Measurements from ENCODE around the gene RPS6KB2. TPM values are rescaled to one million over a fixed set of nuclear protein-coding genes. Genes with fewer than 3 reads are reported as not detected.

The RPS6KB2 gene
- total RNA-seq, 1 experiment from 2014 or later = 116 TPM

DNA sequence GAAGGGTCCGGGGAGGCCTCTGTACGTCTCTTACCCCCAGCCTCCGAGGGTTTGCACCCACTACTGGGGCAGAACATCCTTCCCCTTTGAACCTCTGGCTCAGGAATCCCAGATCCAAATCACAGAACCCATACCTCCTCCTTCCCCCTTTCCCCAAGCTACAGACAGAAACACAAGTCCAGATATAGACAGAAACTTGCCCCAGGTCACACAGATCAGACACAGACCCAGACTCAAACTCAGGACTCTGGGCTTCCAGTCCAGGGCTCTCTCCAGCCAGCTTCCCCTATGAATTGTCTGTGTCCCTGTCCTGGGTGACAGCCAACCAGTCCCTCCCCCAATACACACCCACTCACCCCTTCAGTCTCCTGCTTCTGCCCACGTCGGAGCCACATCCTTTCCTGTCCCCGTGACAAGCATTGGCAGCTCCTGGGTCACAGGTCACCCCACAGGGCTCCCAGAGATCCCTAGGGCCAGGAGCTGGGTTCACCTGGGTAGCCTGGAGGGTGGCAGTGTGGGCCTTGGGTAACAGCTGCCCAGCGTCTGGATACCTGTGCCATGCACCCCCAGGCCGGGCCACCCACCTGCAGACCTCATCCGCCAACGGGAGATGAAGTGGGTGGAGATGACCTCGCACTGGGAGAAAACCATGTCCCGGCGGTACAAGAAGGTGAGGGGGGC, 23.6 kb upstream of the RPS6KB2 start:
- Histone ChIP-seq H3K36me3 (ENCODE audit: control insufficient read depth, insufficient read depth, low read length) (0 out of 2 replicates have a peak, but pooled peaks cover 2% of the 10 kb centered on the region), H3K9me3 (no peaks in the 10 kb centered on the region), H3K27me3 (replicated peaks; ENCODE audit: control insufficient read depth, insufficient read depth, low read length) (no peaks in the 10 kb centered on the region), H3K4me3 (ENCODE audit: low read depth, low read length) (no peak overlapping the region), H3K4me1 (peaks cover 14% of the 10 kb centered on the region)
- no TSS peak for BruUV-seq (replicated peaks)
- H3K27ac Mint-ChIP-seq (ENCODE audit: unreplicated experiment) = peak overlapping the region; percentile 47
- ChIA-PET CTCF (interaction anchor here (0.5 kb wide), 1 partner anchor 81 kb away, joined by 4 read pairs; no protein-coding TSS in a partner anchor), POLR2A (no interaction called here)
- H3K27me3 Mint-ChIP-seq (ENCODE audit: insufficient read depth, unreplicated experiment) = no peaks in the 10 kb centered on the region
- intact Hi-C loops (cut with micrococcal nuclease; ENCODE audit: unreplicated experiment) = loop anchor here (5.0 kb wide), 2 partner anchors 78 to 103 kb away; partner anchors contain the start of genes AIP, CDK2AP2 and PITPNM1
- peaks cover 20% of the 10 kb centered on the region for H3K36me3 Mint-ChIP-seq (ENCODE audit: insufficient read depth, unreplicated experiment)
- TF ChIP-seq, protein P1, sequence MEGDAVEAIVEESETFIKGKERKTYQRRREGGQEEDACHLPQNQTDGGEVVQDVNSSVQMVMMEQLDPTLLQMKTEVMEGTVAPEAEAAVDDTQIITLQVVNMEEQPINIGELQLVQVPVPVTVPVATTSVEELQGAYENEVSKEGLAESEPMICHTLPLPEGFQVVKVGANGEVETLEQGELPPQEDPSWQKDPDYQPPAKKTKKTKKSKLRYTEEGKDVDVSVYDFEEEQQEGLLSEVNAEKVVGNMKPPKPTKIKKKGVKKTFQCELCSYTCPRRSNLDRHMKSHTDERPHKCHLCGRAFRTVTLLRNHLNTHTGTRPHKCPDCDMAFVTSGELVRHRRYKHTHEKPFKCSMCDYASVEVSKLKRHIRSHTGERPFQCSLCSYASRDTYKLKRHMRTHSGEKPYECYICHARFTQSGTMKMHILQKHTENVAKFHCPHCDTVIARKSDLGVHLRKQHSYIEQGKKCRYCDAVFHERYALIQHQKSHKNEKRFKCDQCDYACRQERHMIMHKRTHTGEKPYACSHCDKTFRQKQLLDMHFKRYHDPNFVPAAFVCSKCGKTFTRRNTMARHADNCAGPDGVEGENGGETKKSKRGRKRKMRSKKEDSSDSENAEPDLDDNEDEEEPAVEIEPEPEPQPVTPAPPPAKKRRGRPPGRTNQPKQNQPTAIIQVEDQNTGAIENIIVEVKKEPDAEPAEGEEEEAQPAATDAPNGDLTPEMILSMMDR (IDR thresholded peaks at IDR 0.05; ENCODE audit: insufficient read depth in 1 of 2, low read depth in 1 of 2, low read length in 1 of 2, severe bottlenecking in 1 of 2, unreplicated experiment in 1 of 2) = no peak
- no peaks in the 10 kb centered on the region for H3K9me3 Mint-ChIP-seq (ENCODE audit: unreplicated experiment)
- no peak overlapping the region for H3K4me3 Mint-ChIP-seq (ENCODE audit: unreplicated experiment)
- DNase-seq = no peak
- H3K4me1 Mint-ChIP-seq (ENCODE audit: low read depth, unreplicated experiment) = no peaks in the 10 kb centered on the region

DNA sequence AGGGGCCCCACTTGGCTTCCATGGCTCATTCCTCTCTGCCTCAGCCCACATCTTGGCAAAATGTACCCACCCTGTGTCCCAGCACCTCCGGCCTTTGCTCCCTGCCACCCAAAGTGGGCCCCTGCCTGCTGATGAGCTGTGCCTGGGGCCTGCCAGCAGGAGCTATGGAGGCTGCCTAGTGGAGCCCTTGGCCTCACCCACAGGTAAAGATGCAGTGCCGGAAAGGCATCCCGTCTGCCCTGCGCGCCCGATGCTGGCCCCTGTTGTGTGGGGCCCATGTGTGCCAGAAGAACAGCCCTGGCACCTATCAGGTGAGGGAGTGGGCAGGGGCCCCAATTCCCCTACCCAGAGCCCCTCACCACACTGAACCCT, 23.1 kb upstream of the RPS6KB2 start:
- CTCF ChIA-PET = interaction anchor here (0.5 kb wide), 1 partner anchor 80 kb away, joined by 4 read pairs; no protein-coding TSS in a partner anchor
- BruUV-seq (replicated peaks) = no TSS peak
- POLR2A ChIA-PET = no interaction called here

DNA sequence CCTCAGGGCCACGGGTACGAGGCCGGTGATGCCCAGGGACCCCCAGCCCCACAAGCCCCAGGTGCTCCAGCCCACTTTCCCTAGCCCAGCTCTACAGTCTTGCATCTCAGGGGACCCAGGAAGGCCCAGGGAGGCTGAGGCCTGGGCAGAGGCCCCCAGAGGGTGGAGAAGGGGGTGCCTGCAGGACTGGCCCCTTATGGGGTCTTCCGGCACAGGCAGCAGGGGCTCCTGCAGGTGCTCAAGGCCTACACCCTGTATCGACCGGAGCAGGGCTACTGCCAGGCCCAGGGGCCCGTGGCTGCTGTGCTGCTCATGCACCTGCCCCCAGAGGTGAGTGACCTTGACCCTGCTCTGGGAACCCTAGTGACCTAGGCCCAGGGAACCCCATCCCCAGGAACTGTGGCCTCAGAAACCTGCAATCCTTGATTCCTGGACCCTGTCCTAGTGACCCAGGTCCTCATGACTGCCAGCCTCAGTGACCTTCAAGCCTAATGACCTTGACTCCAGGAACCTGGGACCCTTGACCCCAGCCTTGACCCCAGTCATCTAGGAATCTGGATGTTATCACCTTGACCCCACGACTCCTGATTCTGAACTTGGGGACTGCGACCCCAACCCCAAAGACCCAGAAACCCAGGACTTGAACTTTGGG, 22.5 kb upstream of the RPS6KB2 start:
- TF ChIP-seq, protein P1 (IDR thresholded peaks at IDR 0.05; ENCODE audit: insufficient read depth in 1 of 2, low read depth in 1 of 2, low read length in 1 of 2, severe bottlenecking in 1 of 2, unreplicated experiment in 1 of 2) = no peak
- no peak for DNase-seq
- H3K4me3 Mint-ChIP-seq (ENCODE audit: unreplicated experiment) = no peak overlapping the region
- BruUV-seq (replicated peaks) = no TSS peak
- no peak overlapping the region for H3K4me3 ChIP-seq (ENCODE audit: low read depth, low read length)
- intact Hi-C loops (cut with micrococcal nuclease; ENCODE audit: unreplicated experiment) = no loop called here
- CTCF ChIA-PET = no interaction called here
- peaks cover 1% of the 10 kb centered on the region for H3K4me1 Mint-ChIP-seq (ENCODE audit: low read depth, unreplicated experiment)
- peaks cover 14% of the 10 kb centered on the region for H3K36me3 Mint-ChIP-seq (ENCODE audit: insufficient read depth, unreplicated experiment)
- no peaks in the 10 kb centered on the region for H3K9me3 ChIP-seq
- no peaks in the 10 kb centered on the region for H3K9me3 Mint-ChIP-seq (ENCODE audit: unreplicated experiment)
- no peaks in the 10 kb centered on the region for H3K27me3 ChIP-seq (replicated peaks; ENCODE audit: control insufficient read depth, insufficient read depth, low read length)
- no peak overlapping the region for H3K27ac Mint-ChIP-seq (ENCODE audit: unreplicated experiment)
- H3K36me3 ChIP-seq (ENCODE audit: control insufficient read depth, insufficient read depth, low read length) = no peaks in the 10 kb centered on the region
- H3K4me1 ChIP-seq = peaks cover 5% of the 10 kb centered on the region
- no peaks in the 10 kb centered on the region for H3K27me3 Mint-ChIP-seq (ENCODE audit: insufficient read depth, unreplicated experiment)
- POLR2A ChIA-PET = no interaction called here

More for the DNA sequence above, 23.1 kb upstream of the RPS6KB2 start:
- no peak overlapping the region for H3K4me3 Mint-ChIP-seq (ENCODE audit: unreplicated experiment)
- TF ChIP-seq, protein P1 (IDR thresholded peaks at IDR 0.05; ENCODE audit: insufficient read depth in 1 of 2, low read depth in 1 of 2, low read length in 1 of 2, severe bottlenecking in 1 of 2, unreplicated experiment in 1 of 2) = no peak
- Histone ChIP-seq H3K27me3 (replicated peaks; ENCODE audit: control insufficient read depth, insufficient read depth, low read length) (no peaks in the 10 kb centered on the region), H3K36me3 (ENCODE audit: control insufficient read depth, insufficient read depth, low read length) (no peaks in the 10 kb centered on the region), H3K9me3 (no peaks in the 10 kb centered on the region), H3K4me1 (peaks cover 11% of the 10 kb centered on the region), H3K4me3 (ENCODE audit: low read depth, low read length) (no peak overlapping the region)
- no peak for DNase-seq
- no peaks in the 10 kb centered on the region for H3K27me3 Mint-ChIP-seq (ENCODE audit: insufficient read depth, unreplicated experiment)
- peaks cover 20% of the 10 kb centered on the region for H3K36me3 Mint-ChIP-seq (ENCODE audit: insufficient read depth, unreplicated experiment)
- no peak overlapping the region for H3K27ac Mint-ChIP-seq (ENCODE audit: unreplicated experiment)
- intact Hi-C loops (cut with micrococcal nuclease; ENCODE audit: unreplicated experiment) = no loop called here
- H3K4me1 Mint-ChIP-seq (ENCODE audit: low read depth, unreplicated experiment) = no peaks in the 10 kb centered on the region
- H3K9me3 Mint-ChIP-seq (ENCODE audit: unreplicated experiment) = no peaks in the 10 kb centered on the region
